LoVo (cell line): ENCODE data around the gene LCK.
"Not testable (repeated sequence)": the region's sequence is repeated elsewhere in the genome, so short reads cannot be mapped to it uniquely, and the experiment has no call there.

Experiments
- DNase-seq: peaks from one replicate; pipeline ENCODE4 v3.0.0-alpha.2; 2016; ENCODE audit warnings: low spot score

The LCK gene

GRCh38 chr1:32274646-32275340 lies 23.7 kb downstream of the LCK start:
- DNase-seq, result no peak

- no peak for DNase-seq
Observed at GRCh38 chr1:32275424-32275823, 24.4 kb downstream of the LCK start.

GRCh38 chr1:32276032-32276782 lies 25.1 kb downstream of the LCK start:
- DNase-seq, result no peak

DNA sequence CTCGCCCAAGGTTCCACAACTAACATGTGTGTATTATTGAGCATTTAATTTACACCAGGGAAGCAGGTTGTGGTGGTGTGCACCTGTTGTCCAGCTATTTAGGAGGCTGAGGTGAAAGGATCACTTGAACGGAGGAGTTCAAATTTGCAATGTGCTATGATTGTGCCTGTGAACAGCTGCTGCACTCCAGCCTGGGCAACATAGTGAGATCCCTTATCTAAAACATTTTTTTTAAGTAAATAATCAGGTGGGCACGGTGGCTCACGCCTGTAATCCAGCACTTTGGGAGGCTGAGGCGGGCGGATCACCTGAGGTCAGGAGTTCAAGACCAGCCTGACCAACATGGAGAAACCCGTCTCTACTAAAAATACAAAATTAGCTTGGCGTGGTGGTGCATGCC lies 33.7 kb downstream of the LCK start:
- DNase-seq, result not testable (repeated sequence)

DNA sequence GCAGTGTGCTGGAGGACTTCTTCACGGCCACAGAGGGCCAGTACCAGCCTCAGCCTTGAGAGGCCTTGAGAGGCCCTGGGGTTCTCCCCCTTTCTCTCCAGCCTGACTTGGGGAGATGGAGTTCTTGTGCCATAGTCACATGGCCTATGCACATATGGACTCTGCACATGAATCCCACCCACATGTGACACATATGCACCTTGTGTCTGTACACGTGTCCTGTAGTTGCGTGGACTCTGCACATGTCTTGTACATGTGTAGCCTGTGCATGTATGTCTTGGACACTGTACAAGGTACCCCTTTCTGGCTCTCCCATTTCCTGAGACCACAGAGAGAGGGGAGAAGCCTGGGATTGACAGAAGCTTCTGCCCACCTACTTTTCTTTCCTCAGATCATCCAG lies 34.6 kb downstream of the LCK start:
- no peak for DNase-seq

DNA sequence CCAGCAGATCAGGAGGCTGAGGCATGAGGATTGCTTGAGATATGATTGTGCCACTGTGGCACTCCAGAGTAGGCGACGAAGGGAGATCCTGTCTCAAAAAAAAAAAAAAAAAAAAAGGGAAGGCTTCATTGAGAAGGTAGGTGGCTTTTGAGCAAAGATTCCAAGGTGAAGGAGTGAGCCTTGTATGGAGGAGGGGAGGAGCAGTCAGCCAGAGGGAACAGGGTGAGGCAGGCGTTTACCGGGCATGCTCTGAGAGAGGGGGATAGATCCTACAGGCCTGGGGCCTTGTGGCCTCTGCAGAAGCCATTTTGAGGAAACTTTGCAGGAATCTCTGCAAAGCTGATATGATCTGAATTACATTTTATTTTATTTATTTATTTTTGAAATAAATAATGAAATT lies 35.7 kb downstream of the LCK start:
- no peak for DNase-seq

GRCh38 chr1:32289256-32289655 lies 38.2 kb downstream of the LCK start:
- peak; percentile 51 for DNase-seq

GRCh38 chr1:32291145-32291707 lies 40.2 kb downstream of the LCK start:
- DNase-seq, result peak; percentile 75

DNA sequence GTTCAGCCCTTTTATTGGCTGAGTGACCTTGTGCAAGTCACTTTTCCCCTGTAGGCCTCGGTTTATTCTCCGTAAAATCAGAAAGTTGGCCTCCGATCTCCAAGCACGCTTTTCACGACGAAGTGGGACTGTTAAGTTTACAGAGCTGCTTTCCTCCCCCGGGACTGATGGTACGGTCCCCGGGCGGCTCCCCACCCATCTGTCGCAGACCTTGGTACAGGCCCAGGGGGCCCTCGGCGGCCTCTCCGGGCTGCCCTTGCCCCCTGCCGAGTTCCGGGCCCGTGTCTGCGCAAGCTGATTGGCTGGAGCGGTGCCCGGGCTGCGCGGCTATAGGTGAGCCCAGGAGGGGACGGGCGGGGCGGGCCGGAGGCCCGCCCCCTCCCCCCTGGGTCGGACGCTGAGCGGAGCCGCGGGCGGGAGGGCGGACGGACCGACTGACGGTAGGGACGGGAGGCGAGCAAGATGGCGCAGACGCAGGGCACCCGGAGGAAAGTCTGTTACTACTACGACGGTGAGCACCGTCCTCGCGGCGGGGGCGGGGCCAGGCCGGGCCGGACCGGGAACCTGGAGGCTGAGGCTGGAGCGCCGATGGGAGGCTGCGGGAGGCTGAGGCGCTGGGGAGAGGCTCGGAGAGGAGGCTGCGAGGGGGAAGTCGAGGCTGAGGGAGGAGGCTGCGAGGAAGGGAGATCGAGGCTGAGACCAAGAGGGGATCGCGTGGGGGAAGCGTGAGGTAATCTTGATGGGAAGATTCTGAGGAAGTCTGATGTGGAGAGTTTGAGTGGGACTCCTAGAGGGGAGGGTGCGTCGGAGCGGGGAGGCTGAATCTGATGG lies 40.9 kb downstream of the LCK start, which contains the start of gene HDAC1:
TSS of gene HDAC1 (plus strand) at position 376 of the 831 bp plus-strand sequence. CDS start at position 463, 87 bp downstream.
- DNase-seq, result peak; percentile 98

DNA sequence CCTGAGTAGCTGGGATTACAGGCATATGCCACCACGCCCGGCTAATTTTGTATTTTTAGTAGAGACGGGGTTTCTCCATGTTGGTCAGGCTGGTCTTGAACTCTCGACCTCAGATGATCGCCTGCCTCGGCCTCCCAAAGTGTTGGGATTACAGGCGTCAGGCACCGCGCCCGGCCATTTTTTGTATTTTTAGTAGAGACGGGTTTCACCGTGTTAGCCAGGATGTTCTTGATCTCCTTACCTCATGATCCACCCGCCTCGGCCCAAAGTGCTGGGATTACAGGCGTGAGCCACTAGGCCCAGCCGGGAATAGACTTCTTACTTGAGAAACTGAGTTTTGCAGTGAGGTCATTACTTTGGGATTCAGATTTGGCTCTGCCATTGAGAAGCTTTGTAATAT lies 47.1 kb downstream of the LCK start:
- DNase-seq, result not testable (repeated sequence)

DNA sequence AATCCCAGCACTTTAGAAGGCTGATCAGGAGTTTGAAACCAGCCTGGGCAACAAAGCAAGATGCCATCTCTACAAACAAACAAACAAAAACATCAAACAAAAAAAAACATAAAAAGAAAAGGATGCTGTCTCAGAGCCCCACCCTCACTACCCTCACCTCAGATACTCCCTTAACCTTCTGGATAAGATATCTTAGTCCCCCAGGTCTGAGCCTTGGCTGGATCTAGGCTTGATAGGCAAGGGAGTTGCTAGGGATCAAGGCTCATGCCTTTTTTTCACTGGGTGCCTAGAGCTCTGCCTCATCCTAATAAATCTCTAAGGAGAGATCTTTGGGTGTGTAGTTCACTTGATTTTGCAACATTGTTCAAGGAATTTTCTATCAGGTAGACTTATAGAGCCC lies 48.3 kb downstream of the LCK start:
- no peak for DNase-seq

- no peak for DNase-seq
Observed at GRCh38 chr1:32303358-32303757, 52.3 kb downstream of the LCK start.

DNA sequence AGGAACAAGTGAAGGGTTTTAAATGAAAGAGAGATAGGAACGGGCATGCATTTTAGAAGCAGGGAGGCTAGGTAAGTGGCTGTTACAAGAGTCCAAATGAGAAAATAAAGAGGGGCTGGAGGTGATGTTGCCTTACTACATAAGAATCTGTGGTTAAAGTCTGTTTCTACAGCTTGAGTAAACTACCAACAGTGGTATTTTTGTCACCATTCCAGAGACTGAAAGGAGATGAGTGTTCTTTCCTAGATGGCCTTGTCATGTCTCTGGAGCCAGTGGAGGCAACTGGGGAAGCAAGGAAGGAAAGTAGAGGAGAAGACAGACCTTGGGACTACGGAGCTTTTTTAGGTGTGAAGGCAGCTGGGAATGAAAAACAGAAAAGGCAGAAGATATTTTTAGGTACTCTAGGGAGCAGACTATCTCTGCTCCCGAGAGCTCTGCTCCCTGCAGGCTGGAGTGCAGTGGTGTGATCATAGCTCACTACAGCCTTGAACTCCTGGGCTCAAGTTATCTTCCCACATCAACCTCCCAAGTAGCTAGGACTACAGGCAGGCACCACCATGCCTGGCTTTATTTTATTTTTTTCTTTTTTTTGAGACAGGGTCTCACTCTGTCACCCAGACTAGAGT lies 53.0 kb downstream of the LCK start:
- no peak for DNase-seq

DNA sequence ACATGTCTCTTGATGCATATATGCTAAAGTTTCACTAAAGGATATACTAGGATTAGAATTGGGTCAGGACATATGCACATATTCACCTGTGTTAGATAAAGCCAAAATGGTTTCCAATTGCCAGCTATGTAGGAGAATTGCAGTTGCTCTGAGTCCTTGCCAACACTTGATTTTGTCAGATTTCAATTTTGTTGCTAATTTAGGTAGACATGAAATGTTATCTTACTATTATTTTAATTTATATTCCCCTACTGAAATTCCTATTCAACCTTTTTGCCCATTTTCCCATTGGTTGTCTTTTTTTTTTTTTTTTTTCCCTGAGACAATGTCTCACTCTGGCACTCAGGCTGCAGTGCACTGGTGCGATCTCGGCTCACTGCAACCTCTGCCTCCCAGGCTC lies 54.2 kb downstream of the LCK start:
- DNase-seq, result no peak

DNA sequence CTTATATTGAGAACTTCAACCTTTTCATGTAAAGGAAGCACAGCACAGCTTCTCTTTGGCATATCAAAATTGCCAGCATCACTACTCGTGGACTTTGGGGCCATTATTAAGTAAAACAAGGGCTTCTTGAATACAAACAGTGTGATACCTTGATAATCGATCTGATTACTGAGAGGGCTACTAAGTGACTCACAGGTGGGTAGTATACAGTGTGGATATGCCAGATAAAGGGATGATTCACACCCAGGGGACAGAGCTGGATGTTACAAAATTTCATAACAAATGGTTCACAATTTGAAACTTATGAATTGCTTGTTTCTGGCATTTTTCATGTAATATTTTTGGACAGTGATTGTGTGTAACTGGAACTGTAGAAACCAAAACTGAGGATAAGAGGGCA lies 56.3 kb downstream of the LCK start:
- DNase-seq, result no peak

GRCh38 chr1:32309960-32310359 lies 58.9 kb downstream of the LCK start:
- DNase-seq, result no peak

GRCh38 chr1:32311709-32312393 lies 60.8 kb downstream of the LCK start:
- no peak for DNase-seq

GRCh38 chr1:32316903-32317277 lies 65.8 kb downstream of the LCK start:
- DNase-seq, result no peak

DNA sequence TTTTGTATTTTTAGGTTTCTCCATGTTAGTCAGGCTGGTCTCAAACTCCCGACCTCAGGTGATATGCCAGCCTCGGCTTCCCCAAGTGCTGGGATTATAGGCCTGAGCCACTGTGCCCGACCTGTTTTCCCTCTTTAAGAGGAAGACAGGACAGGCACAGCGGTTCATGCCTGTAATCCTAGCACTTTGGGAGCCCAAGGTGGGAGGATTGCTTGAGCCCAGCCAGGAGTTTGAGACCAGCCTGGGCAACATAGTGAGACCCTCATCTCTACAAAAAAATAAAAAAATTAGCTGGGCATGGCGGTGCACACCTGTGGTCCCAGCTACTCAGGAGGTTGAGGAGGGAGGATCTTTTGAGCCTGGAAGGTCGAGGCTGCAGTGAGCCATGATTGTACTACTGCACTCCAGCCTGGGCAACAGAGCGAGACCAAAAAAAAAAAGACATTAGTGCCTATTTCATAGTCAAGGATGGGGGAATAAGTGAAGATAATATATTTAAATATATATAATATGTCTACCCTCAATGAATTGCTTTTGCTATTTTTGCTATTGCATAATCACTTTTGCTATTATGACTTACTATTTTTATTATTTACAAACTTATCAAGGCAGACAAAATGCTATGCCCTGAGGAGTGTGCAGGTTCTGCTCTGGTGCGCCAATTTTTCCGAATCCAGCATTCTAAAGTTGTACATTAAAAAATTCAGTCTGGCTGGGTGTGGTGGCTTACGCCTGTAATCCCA lies 67.2 kb downstream of the LCK start:
- DNase-seq, result no peak

DNA sequence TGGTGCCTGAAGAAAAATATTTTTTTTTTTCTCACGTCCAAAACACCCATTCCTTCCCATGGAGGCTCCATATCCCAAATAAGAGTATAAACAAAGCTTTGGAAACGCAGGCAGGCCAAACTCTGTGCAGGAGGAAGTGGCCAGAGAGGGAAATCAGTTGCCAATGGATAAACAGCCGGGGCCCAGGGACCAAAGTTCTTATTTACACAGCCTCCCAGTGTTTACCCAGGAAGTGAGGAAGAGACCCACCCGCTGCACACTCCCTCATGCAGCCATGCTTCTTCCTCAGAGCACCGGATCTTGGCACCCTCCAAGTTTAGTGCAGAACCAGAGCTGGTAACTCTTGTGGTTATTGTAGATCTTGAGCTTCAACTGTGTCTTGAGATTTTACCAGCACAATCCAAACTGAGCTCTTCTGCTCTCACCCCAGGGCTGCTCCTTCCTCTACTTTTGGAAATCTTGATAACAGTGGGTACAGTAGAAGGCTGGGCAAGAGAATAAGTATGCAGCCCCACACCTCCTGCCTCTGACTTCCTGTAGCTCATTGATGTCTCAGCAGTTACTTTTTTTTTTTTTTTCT lies 70.7 kb downstream of the LCK start:
- peak; percentile 88 for DNase-seq
